H9 (cell line): ENCODE results near the gene GADD45GIP1. TPM values are rescaled to one million over a fixed set of nuclear protein-coding genes. Genes with fewer than 3 reads are reported as not detected.

Experiments
- DNase-seq: peaks from one replicate; pipeline ENCODE4 v3.0.0-alpha.2; 2017
- H2AFZ ChIP-seq: one replicate; pipeline ENCODE4 v1.6.1; 2013; ENCODE audit warnings: mild to moderate bottlenecking, low read length, control low read depth, moderate library complexity
- H2AK5ac ChIP-seq: 2 replicates; pipeline ENCODE4 v1.6.1; 2013; ENCODE audit warnings: low read length, control low read depth, mixed read lengths; ENCODE audit not compliant: insufficient read length
- H2BK120ac ChIP-seq: one replicate; pipeline ENCODE4 v1.6.1; 2013; ENCODE audit warnings: low read depth, mild to moderate bottlenecking, low read length, control low read depth, inconsistent platforms; ENCODE audit not compliant: poor library complexity, severe bottlenecking
- H2BK12ac ChIP-seq: 2 replicates; pipeline ENCODE4 v1.6.1; 2013; ENCODE audit warnings: low read length, control low read depth, mixed read lengths, low read depth; ENCODE audit not compliant: insufficient read length
- H2BK15ac ChIP-seq: 2 replicates; pipeline ENCODE4 v1.6.1; 2013; ENCODE audit warnings: low read depth, low read length, control low read depth
- H2BK20ac ChIP-seq: one replicate; pipeline ENCODE4 v1.6.1; 2013; ENCODE audit warnings: low read depth, mild to moderate bottlenecking, low read length, control low read depth, inconsistent platforms; ENCODE audit not compliant: poor library complexity, severe bottlenecking
- H2BK5ac ChIP-seq: 2 replicates; pipeline ENCODE4 v1.6.1; 2013; ENCODE audit warnings: low read length, control low read depth, mixed read lengths; ENCODE audit not compliant: insufficient read length
- H3K14ac ChIP-seq: 2 replicates; pipeline ENCODE4 v1.6.1; 2013; ENCODE audit warnings: low read length, control low read depth; ENCODE audit not compliant: insufficient read depth
- H3K18ac ChIP-seq: 2 replicates; pipeline ENCODE4 v1.6.1; 2013; ENCODE audit warnings: low read depth, mild to moderate bottlenecking, mixed read lengths, low read length, control low read depth; ENCODE audit not compliant: insufficient read length
- H3K23ac ChIP-seq: 2 replicates; pipeline ENCODE4 v1.6.1; 2013; ENCODE audit warnings: low read length, control low read depth, mixed read lengths, low read depth; ENCODE audit not compliant: insufficient read length
- H3K23me2 ChIP-seq: 2 replicates; pipeline ENCODE4 v1.6.1; 2013; ENCODE audit warnings: low read depth, mild to moderate bottlenecking, mixed read lengths, low read length, control low read depth; ENCODE audit not compliant: insufficient read length, poor library complexity, severe bottlenecking
- H3K27ac ChIP-seq: 2 replicates; pipeline ENCODE4 v1.5.1; 2013; ENCODE audit warnings: low read length, control low read depth, mixed read lengths, low read depth; ENCODE audit not compliant: insufficient read length
- H3K27me3 ChIP-seq: 2 replicates; pipeline ENCODE4 v1.6.1; 2013; ENCODE audit warnings: low read length, control low read depth, inconsistent platforms; ENCODE audit not compliant: insufficient read depth
- H3K4ac ChIP-seq: 2 replicates; pipeline ENCODE4 v1.6.1; 2013; ENCODE audit warnings: low read depth, mild to moderate bottlenecking, control low read depth, inconsistent platforms, low read length, moderate library complexity
- H3K4me1 ChIP-seq: 2 replicates; pipeline ENCODE4 v1.6.1; 2013; ENCODE audit warnings: low read length, control low read depth, inconsistent platforms; ENCODE audit not compliant: insufficient read depth
- H3K4me2 ChIP-seq: 2 replicates; pipeline ENCODE4 v1.6.1; 2013; ENCODE audit warnings: low read length, control low read depth, mixed read lengths; ENCODE audit not compliant: insufficient read length, insufficient read depth
- H3K56ac ChIP-seq: 2 replicates; pipeline ENCODE4 v1.6.1; 2013; ENCODE audit warnings: low read depth, mild to moderate bottlenecking, mixed read lengths, low read length, control low read depth; ENCODE audit not compliant: insufficient read length
- H3K79me1 ChIP-seq: 2 replicates; pipeline ENCODE4 v1.6.1; 2013; ENCODE audit warnings: low read depth, mild to moderate bottlenecking, moderate library complexity, low read length, control low read depth, inconsistent platforms; ENCODE audit not compliant: insufficient read depth, poor library complexity, severe bottlenecking
- H3K79me2 ChIP-seq: 2 replicates; pipeline ENCODE4 v1.6.1; 2013; ENCODE audit warnings: low read length, control low read depth, inconsistent platforms; ENCODE audit not compliant: insufficient read depth
- H3K9ac ChIP-seq: 2 replicates; pipeline ENCODE4 v1.6.1; 2013; ENCODE audit warnings: low read length, control low read depth, mixed read lengths; ENCODE audit not compliant: insufficient read length; ENCODE audit errors: extremely low read depth
- H3K9me3 ChIP-seq: one replicate; pipeline ENCODE4 v1.6.1; 2013; ENCODE audit warnings: low read depth, low read length, inconsistent platforms; ENCODE audit not compliant: control insufficient read depth
- H3T11ph ChIP-seq: one replicate; pipeline ENCODE4 v1.6.1; 2013; ENCODE audit warnings: mild to moderate bottlenecking, low read length, control low read depth, inconsistent platforms
- H4K20me1 ChIP-seq: one replicate; pipeline ENCODE4 v1.6.1; 2013; ENCODE audit not compliant: control insufficient read depth, insufficient read length, insufficient read depth
- H4K5ac ChIP-seq: 2 replicates; pipeline ENCODE4 v1.6.1; 2013; ENCODE audit warnings: low read depth, mild to moderate bottlenecking, mixed read lengths, low read length, control low read depth; ENCODE audit not compliant: insufficient read length
- H4K8ac ChIP-seq: replicated peaks from 2 replicates; pipeline ENCODE4 v1.6.1; 2013; ENCODE audit warnings: low read length, control low read depth, mixed read lengths, low read depth; ENCODE audit not compliant: insufficient read length
- H4K91ac ChIP-seq: 2 replicates; pipeline ENCODE4 v1.6.1; 2013; ENCODE audit warnings: low read depth, mild to moderate bottlenecking, moderate library complexity, mixed read lengths, low read length, control low read depth; ENCODE audit not compliant: insufficient read length
- H3K27ac Mint-ChIP-seq, 3 experiments: 2 replicates in 2 of 3; 3 replicates in 1 of 3; pipeline ENCODE4 v1.8.0; 2020 to 2021; ENCODE audit warnings: mixed read lengths in 3 of 3, mild to moderate bottlenecking in 1 of 3, moderate library complexity in 1 of 3
- H3K27me3 Mint-ChIP-seq: 2 replicates; pipeline ENCODE4 v1.8.0; 2021; ENCODE audit warnings: low read depth, mild to moderate bottlenecking, moderate library complexity, mixed read lengths
- H3K36me3 Mint-ChIP-seq, 3 experiments: 2 replicates in 2 of 3; 3 replicates in 1 of 3; pipeline ENCODE4 v1.8.0; 2020 to 2021; ENCODE audit warnings: low read depth in 3 of 3, mixed read lengths in 3 of 3; ENCODE audit not compliant: insufficient read depth in 1 of 3
- H3K4me1 Mint-ChIP-seq, 2 experiments: 2 replicates each; pipeline ENCODE4 v1.8.0; 2020; ENCODE audit warnings: mixed read lengths in 2 of 2
- H3K4me3 Mint-ChIP-seq, 2 experiments: 2 replicates in 1 of 2; 3 replicates in 1 of 2; pipeline ENCODE4 v1.8.0; 2020 to 2021; ENCODE audit warnings: mild to moderate bottlenecking in 2 of 2, mixed read lengths in 2 of 2, moderate library complexity in 1 of 2
- H3K9me3 Mint-ChIP-seq, 2 experiments: 2 replicates in 1 of 2; 3 replicates in 1 of 2; pipeline ENCODE4 v1.8.0; 2020; ENCODE audit warnings: mild to moderate bottlenecking in 2 of 2, mixed read lengths in 2 of 2, moderate library complexity in 1 of 2
- WGBS: extraction: QIAGEN DNeasy Blood & Tissue Kit; methylation state at CpG from one replicate; pipeline ENCODE4 v1.1.7; 2013; ENCODE audit warnings: missing lambda C conversion rate, low lambda C conversion rate, mixed read lengths; ENCODE audit not compliant: insufficient read length; ENCODE audit errors: extremely low coverage; 5-methylcytosine and 5-hydroxymethylcytosine counted together
- total RNA-seq: library from RNA; stranded (reverse); gene quantifications from 2 replicates; pipeline ENCODE4 v1.2.1, GENCODE V29; 2021
- TF ChIP-seq, protein P1 (sequence below): fragments of 200-600 bp; sonication (generic); conservative IDR thresholded peaks from 3 replicates; pipeline ENCODE4 v1.8.0; 2021; ENCODE audit warnings: antibody characterized with exemption, mild to moderate bottlenecking

GADD45GIP1 gene
- total RNA-seq, 1 experiment from 2014 or later, result 44.5 TPM

DNA sequence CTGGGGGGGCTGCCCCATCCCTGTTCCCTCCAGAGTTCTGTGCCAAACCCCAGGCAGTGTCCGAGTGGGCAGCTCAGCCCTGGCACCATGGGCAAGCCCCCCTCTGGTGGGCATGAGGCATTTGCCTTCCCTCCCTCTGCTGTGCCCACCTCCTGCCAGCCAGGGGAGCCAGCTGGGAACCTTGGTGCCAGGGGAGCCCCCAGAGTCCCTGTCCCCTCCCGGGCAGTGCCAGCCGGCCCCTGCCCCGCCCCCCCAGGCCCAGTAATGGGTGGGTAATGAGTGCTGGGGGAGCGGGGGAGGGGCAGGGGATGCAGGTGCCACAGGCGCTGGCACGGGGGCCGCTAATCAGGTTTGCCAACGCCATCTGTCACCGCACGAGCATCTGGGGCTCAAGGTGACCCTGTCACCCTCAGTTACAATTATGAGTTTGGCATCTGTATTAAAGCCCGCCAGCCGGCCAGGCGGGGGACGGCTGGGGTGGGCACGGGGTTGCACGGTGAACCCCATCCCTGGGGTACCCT, 18.3 kb upstream of the GADD45GIP1 start:
- no peak overlapping the region for H3K18ac ChIP-seq
- no peak overlapping the region for H3K4me2 ChIP-seq
- no peak for DNase-seq
- no CpG with 5 or more reads among the region's 17 CpGs for WGBS
- no peak overlapping the region for H3K27ac ChIP-seq
- no peak overlapping the region for H2BK12ac ChIP-seq
- no peak overlapping the region for H2BK120ac ChIP-seq
- H3K14ac ChIP-seq, result no peak overlapping the region
- H3K27me3 ChIP-seq, result no peaks in the 10 kb centered on the region
- Mint-ChIP-seq H3K9me3 (no peaks in the 10 kb centered on the region), H3K27ac (no peak overlapping the region), H3K4me1 (no peaks in the 10 kb centered on the region), H3K4me3 (no peak overlapping the region), H3K27me3 (peaks cover 35% of the 10 kb centered on the region), H3K36me3 (no peaks in the 10 kb centered on the region; a peak in 1 of 7 replicates)
- no peak overlapping the region for H2BK15ac ChIP-seq
- H3K23ac ChIP-seq, result no peak overlapping the region
- no peaks in the 10 kb centered on the region for H4K20me1 ChIP-seq
- TF ChIP-seq, protein P1, sequence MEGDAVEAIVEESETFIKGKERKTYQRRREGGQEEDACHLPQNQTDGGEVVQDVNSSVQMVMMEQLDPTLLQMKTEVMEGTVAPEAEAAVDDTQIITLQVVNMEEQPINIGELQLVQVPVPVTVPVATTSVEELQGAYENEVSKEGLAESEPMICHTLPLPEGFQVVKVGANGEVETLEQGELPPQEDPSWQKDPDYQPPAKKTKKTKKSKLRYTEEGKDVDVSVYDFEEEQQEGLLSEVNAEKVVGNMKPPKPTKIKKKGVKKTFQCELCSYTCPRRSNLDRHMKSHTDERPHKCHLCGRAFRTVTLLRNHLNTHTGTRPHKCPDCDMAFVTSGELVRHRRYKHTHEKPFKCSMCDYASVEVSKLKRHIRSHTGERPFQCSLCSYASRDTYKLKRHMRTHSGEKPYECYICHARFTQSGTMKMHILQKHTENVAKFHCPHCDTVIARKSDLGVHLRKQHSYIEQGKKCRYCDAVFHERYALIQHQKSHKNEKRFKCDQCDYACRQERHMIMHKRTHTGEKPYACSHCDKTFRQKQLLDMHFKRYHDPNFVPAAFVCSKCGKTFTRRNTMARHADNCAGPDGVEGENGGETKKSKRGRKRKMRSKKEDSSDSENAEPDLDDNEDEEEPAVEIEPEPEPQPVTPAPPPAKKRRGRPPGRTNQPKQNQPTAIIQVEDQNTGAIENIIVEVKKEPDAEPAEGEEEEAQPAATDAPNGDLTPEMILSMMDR, result no peak
- H3K79me2 ChIP-seq, result no peaks in the 10 kb centered on the region
- no peak overlapping the region for H2BK5ac ChIP-seq
- H2BK20ac ChIP-seq, result no peak overlapping the region
- H4K91ac ChIP-seq, result no peak overlapping the region
- no peak overlapping the region for H2AFZ ChIP-seq
- no peak overlapping the region for H4K5ac ChIP-seq
- no peaks in the 10 kb centered on the region for H3K9me3 ChIP-seq
- H2AK5ac ChIP-seq, result no peak overlapping the region
- no peaks in the 10 kb centered on the region for H3K79me1 ChIP-seq
- H3K56ac ChIP-seq, result no peak overlapping the region
- H3K4ac ChIP-seq, result no peak overlapping the region
- no peaks in the 10 kb centered on the region for H3K4me1 ChIP-seq
- no peaks in the 10 kb centered on the region for H3K23me2 ChIP-seq
- H4K8ac ChIP-seq, result no peak overlapping the region
- H3T11ph ChIP-seq, result no peak overlapping the region
- H3K9ac ChIP-seq, result no peak overlapping the region
